Measurements from ENCODE around the gene EPN1.

The EPN1 gene

GRCh38 chr19:55661826-55662225 is 13.2 kb upstream of the EPN1 start:
- no peak for DNase-seq

DNA sequence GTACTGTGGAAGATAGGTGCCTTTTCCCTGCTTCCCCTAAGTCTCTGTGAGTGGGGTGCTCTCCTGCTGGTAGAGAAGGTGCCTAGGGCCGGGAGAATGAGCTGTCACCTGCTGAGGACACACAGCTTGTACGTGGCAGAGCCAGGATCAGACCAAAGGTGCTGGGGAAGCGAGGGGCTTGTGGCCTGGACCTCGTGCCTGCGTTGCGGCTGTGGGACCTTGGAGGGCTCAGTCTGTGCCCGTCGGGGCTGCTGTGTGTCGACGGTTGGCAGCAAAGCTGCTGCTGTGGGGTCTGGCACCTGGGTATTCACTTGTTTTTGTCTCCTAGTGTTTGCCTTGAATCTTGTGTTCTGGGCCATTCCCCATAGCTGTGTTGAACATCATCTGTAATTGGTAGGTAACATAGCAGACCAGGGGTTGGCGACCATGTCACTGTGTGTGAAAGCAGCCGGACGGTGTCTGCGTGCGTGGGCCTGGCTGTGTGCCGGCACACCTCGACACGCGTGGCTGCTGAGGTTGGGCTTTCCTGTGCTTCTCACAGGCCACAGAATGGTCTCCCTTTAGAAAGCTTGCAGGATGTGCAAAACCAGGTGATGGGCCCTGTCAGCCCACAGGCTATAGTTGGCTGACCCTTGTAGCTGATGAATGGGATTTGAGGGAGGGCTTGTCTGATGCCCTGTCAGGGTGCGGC is 11.0 kb upstream of the EPN1 start:
- no peak for DNase-seq

DNA sequence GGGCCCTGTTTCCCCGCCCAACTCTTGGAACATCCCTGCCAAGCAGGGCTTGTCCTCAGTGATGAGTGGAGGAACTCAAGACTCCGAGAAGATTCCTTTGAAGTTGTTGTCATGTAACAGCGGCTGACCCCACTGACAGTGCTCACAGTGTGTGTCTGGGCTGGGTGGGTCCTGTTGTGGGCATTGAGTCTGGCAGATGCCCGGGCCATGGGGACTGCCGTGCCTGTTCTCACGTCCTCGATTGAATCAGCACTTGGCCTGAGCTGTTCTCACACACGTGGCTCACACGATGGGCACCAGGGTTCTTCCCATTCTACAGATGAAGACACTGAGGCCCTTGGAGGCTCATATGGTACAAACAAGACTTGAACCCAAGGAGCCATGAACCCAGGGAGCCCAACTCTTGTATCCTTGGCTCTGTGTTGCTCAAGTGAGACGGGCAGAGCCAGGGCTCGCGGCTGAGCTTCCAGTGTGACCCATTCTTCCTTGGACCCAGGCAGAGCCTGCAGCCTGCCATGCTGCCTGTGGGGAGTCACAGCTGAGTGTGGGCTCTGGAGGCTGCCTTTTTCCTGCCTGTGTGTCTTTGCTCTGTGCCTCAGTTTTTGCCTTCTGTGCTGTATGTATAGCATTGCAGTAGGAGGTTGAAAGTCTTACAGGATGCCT is 8.6 kb upstream of the EPN1 start:
- DNase-seq = no peak

DNA sequence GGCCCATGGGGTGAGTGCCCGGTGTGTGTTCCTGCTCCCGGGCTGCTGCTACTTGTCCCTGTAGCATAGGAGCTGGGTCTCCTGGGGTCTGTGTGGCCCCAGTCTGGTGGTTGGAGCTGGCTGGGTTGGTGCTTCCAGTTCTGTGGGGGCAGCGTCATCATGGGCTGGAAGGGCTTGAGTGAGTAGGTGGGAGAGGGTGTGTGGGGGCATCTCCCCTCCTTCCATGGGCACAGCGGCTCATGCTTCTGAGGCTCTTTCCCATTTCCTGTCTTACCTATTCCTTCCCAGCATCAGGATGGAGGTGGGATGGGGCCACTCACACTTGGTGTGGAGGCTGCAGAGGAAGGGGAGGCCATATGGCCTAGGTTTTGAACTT is 8.0 kb upstream of the EPN1 start:
- no peak for DNase-seq

- no peak for DNase-seq
Measured at GRCh38 chr19:55667511-55667910, 7.5 kb upstream of the EPN1 start.

DNA sequence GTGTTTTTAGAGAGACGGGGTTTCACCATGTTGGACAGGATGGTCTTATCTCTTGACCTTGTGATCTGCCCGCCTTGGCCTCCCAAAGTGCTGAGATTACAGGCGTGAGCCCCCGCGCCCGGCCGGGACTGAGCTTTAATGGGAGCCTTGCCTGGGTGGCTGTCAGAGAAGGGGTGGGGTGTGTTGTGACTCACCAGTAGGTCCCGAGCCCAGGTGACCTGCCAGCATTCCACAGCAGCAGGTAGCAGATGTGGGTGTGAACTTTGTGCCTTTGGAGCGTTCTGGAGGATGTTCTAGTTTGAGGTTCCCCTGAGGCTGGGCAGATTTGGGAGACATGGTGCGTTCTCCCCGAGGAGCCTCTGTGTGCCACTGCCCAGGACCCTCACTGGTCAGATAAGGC is 7.1 kb upstream of the EPN1 start:
- no peak for DNase-seq

DNA sequence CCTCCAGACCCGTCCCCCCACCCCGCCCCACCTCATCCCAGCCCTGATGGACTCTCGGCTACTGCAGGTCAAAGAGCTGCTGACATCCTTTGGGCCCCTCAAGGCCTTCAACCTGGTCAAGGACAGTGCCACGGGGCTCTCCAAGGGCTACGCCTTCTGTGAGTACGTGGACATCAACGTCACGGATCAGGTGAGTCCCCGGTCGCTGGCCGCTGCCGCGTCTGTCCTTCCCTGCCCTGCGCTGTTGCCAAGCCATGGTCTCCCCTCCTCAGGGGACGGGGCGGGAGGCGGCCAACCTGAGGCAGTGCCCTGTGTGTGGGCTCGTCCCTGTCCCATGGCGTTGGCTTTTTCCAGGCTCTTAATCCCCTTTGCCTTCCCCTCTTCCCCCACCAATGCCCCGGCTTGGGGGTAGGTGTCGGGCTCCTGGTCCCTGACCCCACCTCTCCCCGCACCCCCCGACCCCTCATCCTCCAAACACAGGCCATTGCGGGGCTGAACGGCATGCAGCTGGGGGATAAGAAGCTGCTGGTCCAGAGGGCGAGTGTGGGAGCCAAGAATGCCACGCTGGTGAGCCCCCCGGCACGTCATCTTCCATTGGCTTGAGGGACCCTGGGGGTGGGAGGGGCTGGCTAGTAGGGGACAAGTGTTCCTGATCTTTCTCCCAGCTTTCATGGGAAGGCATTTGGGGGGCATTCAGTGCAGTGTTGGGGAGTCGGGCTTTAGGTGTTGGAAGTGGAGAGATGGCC is 6.2 kb upstream of the EPN1 start:
- DNase-seq = no peak

GRCh38 chr19:55669418-55670279 is 5.4 kb upstream of the EPN1 start:
- no peak for DNase-seq

GRCh38 chr19:55670280-55671053 is 4.6 kb upstream of the EPN1 start:
- DNase-seq = peak; percentile 21

DNA sequence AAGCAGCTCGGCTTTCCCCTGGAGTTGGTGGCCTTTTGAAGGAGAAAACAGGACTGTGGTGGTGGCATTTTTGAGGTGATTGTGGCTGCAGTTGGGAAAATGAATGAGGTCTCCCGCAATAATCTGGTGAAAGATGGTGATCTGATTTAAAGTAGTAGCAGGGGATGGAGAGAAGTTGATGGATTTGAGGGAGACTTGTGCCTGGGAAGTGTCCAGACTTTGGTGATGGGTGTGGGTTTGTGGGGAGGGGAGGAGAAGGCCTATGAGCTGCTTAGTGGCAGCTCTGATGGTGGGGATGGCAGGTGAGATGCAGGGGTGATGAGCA is 4.0 kb upstream of the EPN1 start:
- no peak for DNase-seq

DNA sequence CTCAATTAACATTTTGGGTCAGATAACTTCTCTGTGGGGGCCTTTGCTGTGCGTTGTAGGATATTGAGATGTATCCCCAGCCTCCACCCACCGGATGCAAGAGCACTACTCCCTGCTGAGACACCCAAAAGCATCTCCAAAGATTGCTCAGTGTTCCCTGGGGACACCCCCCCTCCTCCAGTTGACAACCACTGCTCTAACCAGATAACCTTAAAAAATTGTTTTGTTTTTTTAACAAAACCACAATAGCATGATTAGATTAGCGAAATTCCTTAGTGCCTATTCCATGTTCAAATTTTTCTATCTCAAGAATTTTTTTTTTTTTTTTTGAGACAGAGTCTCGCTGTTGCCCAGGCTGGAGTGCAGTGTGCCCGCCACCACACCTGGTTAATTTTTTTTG is 2.6 kb upstream of the EPN1 start:
- DNase-seq = no peak

DNA sequence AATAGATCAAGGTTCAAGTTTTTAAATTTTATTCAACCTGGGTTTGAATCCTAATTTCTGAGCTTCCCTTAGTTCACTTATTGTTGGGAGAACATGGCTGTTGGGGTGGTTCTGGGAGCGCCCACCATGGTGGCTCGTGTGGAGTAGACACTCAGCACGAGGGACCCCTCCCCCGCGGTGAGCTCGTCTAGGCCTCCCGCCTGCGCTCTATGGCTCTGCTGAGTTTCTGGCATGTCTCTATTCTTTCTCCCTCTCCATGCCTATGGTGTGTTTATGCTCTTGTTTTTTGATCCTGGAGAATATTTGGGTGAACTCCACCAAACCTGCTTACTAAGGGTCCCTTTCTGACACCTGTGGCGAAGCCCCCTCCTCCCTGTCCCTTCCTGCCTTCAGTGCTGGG is 1.6 kb upstream of the EPN1 start:
- no peak for DNase-seq

- no peak for DNase-seq
Measured at GRCh38 chr19:55673889-55674288, 1.1 kb upstream of the EPN1 start.

DNA sequence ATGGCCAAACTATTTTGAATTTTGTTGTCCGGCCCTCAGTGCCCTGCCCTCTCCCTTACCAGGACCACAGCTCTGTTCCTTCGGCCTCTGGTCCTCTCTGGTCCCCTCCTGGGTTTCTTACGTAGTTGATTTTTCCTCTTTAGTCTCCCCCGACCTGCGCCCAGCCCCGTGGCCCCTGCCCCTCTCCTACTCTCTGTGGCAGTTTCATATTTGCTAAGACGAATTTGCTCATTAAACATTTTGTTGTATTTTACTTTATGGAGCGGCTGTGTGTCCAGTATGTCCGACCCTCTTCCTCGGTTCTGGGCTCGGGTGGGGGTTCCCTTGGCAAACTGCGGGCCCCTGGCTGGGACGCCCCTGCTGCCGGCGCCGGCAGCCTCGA is 576 bp upstream of the EPN1 start:
- no peak for DNase-seq

DNA sequence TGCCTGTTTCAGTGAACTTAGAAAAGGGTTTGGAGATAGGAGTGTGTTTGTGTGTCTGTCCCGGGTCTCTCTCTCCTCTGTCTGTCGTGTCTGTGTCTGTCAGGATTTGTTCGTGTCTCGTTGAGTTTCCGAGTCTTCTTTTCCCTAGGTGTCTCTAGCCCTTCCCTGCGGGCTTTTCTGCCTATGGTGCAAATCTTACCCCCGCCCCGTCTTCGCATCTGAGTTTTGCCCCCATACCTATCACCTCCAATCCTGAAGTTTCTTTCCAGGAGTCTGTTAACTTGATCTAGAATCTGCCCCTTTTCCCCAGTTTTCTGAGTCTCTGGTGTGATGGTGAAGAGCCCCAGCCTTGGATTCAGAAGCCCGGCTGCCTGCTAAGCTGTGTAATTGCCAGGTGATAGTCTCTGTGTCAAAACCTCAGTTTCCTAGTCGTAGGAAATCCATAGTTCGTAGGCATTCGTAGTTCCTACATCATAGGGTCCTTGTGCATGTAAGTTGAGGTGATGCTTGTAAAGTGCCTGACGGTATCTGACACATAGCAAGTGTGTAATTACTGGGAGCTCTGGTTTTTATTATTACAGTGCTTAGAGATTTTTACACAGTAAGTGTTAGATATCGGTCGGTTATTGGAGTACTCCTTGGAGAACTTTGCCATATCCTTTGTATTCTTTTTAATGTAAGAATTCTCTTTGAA is 782 bp downstream of the EPN1 start:
- DNase-seq = no peak

DNA sequence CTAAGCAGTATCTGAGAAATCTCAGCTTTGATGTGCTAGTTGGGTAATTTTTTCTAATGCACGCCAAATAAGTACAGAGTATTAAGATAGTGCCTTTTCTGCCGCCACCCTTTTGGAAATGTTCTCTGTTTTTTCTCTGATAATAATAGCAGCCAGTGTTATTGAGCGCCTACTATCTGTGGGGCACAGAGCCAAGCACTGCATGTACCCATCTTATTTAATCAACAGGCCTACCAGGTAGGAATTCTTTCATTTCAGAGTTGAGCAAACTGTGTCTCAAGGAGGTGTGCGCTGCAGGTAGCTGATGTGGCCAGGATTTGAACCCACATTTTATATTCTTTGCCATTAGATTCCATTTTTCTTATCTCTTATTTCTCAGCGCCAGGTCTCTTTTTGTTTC is 1.4 kb downstream of the EPN1 start:
- no peak for DNase-seq

DNA sequence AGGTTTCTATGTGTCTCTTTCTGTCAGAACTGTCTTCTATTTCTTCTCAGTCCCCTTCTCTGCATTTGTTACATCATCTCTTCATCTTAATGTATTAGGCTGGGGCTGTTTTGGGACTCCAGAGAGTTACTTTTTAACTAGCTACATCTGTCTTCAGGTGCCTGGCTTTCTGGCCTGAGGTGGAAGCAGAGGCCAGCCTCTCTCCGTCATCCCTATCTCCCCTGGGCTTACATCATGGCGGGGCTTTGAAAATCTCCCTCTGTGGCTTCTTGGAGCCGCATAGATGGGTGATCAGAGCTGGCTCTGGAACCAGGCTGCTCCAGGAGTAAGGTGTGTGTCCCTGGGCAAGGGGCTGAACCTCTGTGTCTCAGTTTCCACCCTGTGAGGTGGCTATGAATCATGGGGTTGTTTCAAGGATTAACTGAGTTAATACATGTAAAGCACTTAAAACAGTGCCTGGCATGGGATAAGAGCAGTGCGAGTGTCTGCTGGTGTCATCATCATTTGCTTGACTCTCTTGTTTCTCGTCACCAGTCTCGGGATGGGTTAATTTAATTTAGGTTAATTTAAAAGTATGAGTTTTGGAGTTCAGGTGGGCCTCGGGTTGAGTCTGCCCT is 2.0 kb downstream of the EPN1 start:
- no peak for DNase-seq

DNA sequence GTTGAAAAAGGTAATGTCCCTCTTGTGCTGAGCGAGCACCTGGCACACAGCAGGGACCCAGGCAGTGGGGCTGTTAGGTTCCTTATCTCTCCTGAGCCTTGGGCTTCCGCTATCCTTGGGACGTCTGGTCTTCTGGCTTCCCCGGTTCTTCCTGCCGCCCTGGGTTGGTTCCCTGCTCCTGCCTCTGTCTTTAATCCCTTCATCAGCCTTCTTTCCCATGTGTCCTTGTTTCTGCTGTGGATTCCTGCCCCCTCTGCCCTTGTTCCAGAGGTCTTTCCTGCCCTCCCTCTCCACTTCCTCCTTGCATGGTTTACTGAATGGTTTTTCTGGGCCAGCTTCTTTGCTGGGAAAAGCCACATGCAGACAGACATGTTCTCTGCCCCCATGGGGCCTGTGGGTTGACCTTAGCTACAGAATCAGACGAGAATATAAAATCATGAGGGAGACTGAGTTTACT is 2.6 kb downstream of the EPN1 start:
- no peak for DNase-seq

DNA sequence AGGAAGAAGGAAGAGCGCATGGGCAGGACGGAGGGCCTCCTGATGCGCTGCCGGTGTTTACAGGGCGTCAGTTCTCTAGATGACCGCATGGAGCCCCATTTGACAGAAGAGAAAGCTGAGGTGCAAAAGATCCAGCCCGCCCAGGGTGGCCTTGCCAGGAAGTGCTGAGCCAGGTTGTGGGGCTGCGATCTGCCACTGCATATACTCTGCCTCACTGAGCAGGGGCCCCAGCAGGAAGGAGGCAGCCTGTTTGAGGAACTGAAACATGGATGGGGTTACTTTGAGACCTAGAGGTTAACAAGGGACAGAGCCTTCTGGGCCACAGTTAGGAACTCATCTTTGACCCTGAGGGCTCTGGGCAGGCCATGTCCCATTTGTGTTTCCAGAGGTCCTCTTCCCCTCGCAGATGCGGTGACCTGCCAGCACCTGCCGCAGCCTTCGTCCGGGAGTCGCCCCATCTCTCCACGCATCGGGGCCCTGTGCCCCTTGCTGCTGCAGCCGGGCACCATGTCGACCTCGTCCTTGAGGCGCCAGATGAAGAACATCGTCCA is 3.2 kb downstream of the EPN1 start:
- no peak for DNase-seq

DNA sequence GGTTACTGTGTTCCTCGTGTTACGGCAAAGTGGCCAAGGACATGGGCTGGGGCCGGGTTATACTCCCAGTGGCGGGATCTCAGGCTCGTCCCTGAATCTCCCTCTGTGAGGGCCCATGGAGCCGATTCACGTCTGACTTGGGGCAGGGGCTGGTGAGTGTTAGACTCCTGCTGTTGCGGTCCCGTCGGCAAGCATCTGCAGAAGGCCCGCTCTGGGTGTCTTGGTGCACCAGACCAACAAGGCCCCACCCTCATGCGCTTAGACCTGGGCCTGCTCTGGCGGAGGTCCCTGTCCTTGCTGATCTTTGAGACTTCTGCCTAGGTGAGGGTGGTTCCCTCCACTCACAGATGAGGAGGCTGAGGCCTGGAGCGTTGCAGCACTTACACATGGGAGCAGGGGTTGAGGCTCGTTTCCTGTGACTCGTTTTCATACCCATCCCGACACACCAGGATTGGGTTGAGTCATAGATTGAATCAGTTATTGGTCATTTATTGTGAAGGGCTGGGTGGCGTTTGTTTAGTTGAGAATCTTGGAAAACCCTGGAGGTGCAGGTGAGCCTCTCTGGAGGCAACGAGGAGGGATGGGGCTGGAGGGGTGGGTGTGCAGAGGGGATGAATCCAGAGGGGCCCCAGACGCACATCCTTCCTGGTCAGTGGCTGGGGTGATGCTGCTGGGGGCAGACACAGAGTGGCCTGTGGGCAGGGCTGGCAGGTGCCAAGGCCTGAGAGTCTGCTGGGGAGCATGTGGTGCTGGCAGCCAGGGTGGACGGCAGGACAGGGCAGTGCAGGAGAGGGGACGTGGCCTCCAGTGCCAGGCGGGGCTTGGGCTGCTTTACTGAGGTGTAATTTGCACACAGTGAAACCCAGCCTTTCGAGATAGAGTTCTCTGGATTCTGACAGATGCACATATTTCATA is 4.6 kb downstream of the EPN1 start:
- DNase-seq = no peak

All from CD4-positive, alpha-beta T cell treated with Interleukin-17A for 4 hours (primary cell).